ENCODE data around the gene SLC2A11. TPM values are rescaled to one million over a fixed set of nuclear protein-coding genes. Genes with fewer than 3 reads are reported as not detected.

Gene SLC2A11
- total and polyA plus RNA-seq, 4 donors = 3.4 to 9.0 (median 4.3) TPM

DNA sequence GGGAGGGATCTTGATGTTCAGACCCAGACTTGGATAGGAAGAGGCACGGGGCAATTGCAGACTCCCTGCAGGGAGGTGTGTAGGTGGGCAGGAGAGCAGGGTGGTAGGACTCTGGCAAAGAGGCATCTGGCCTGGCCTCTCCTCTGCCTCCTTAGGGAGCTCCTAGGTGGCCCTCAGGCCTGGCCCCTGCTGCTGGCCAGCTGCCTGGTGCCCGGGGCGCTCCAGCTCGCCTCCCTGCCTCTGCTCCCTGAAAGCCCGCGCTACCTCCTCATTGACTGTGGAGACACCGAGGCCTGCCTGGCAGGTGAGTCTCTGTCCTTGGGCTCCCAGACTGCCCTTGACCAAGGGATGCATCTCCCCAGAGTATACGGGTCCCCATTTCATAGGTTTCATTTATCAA is 19.9 kb downstream of the SLC2A11 start:
- no peak for TF ChIP-seq NR2F2 (IDR thresholded peaks at IDR 0.05)
- no peak for TF ChIP-seq SP1 (IDR thresholded peaks at IDR 0.05)
- TF ChIP-seq TAF1 (conservative IDR thresholded peaks at IDR 0.05) = no peak
- TF ChIP-seq, protein P1, sequence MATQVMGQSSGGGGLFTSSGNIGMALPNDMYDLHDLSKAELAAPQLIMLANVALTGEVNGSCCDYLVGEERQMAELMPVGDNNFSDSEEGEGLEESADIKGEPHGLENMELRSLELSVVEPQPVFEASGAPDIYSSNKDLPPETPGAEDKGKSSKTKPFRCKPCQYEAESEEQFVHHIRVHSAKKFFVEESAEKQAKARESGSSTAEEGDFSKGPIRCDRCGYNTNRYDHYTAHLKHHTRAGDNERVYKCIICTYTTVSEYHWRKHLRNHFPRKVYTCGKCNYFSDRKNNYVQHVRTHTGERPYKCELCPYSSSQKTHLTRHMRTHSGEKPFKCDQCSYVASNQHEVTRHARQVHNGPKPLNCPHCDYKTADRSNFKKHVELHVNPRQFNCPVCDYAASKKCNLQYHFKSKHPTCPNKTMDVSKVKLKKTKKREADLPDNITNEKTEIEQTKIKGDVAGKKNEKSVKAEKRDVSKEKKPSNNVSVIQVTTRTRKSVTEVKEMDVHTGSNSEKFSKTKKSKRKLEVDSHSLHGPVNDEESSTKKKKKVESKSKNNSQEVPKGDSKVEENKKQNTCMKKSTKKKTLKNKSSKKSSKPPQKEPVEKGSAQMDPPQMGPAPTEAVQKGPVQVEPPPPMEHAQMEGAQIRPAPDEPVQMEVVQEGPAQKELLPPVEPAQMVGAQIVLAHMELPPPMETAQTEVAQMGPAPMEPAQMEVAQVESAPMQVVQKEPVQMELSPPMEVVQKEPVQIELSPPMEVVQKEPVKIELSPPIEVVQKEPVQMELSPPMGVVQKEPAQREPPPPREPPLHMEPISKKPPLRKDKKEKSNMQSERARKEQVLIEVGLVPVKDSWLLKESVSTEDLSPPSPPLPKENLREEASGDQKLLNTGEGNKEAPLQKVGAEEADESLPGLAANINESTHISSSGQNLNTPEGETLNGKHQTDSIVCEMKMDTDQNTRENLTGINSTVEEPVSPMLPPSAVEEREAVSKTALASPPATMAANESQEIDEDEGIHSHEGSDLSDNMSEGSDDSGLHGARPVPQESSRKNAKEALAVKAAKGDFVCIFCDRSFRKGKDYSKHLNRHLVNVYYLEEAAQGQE (IDR thresholded peaks at IDR 0.05) = no peak
- no peak for TF ChIP-seq JUND (IDR thresholded peaks at IDR 0.05)
- TF ChIP-seq, protein P2, sequence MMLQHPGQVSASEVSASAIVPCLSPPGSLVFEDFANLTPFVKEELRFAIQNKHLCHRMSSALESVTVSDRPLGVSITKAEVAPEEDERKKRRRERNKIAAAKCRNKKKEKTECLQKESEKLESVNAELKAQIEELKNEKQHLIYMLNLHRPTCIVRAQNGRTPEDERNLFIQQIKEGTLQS (IDR thresholded peaks at IDR 0.05) = no peak
- TF ChIP-seq, protein P3, sequence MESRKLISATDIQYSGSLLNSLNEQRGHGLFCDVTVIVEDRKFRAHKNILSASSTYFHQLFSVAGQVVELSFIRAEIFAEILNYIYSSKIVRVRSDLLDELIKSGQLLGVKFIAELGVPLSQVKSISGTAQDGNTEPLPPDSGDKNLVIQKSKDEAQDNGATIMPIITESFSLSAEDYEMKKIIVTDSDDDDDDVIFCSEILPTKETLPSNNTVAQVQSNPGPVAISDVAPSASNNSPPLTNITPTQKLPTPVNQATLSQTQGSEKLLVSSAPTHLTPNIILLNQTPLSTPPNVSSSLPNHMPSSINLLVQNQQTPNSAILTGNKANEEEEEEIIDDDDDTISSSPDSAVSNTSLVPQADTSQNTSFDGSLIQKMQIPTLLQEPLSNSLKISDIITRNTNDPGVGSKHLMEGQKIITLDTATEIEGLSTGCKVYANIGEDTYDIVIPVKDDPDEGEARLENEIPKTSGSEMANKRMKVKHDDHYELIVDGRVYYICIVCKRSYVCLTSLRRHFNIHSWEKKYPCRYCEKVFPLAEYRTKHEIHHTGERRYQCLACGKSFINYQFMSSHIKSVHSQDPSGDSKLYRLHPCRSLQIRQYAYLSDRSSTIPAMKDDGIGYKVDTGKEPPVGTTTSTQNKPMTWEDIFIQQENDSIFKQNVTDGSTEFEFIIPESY (IDR thresholded peaks at IDR 0.05) = no peak
- TF ChIP-seq, protein P4, sequence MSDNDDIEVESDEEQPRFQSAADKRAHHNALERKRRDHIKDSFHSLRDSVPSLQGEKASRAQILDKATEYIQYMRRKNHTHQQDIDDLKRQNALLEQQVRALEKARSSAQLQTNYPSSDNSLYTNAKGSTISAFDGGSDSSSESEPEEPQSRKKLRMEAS (IDR thresholded peaks at IDR 0.05) = no peak
- TF ChIP-seq HNF4G (IDR thresholded peaks at IDR 0.05) = no peak
- TF ChIP-seq RAD21 (IDR thresholded peaks at IDR 0.05) = no peak
- no peak for TF ChIP-seq HNF4A (conservative IDR thresholded peaks at IDR 0.05)
- TF ChIP-seq, protein P5, sequence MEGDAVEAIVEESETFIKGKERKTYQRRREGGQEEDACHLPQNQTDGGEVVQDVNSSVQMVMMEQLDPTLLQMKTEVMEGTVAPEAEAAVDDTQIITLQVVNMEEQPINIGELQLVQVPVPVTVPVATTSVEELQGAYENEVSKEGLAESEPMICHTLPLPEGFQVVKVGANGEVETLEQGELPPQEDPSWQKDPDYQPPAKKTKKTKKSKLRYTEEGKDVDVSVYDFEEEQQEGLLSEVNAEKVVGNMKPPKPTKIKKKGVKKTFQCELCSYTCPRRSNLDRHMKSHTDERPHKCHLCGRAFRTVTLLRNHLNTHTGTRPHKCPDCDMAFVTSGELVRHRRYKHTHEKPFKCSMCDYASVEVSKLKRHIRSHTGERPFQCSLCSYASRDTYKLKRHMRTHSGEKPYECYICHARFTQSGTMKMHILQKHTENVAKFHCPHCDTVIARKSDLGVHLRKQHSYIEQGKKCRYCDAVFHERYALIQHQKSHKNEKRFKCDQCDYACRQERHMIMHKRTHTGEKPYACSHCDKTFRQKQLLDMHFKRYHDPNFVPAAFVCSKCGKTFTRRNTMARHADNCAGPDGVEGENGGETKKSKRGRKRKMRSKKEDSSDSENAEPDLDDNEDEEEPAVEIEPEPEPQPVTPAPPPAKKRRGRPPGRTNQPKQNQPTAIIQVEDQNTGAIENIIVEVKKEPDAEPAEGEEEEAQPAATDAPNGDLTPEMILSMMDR (IDR thresholded peaks at IDR 0.05; ENCODE audit: low read depth, low read length, missing input control) = no peak
- no peak for TF ChIP-seq EGR1 (IDR thresholded peaks at IDR 0.05; ENCODE audit: low read depth in 2 of 2)
- TF ChIP-seq FOXA1 (IDR thresholded peaks at IDR 0.05) = no peak
- TF ChIP-seq RXRA (IDR thresholded peaks at IDR 0.05) = no peak
- TF ChIP-seq YY1 (IDR thresholded peaks at IDR 0.05) = no peak
- no peak for TF ChIP-seq FOXA2 (IDR thresholded peaks at IDR 0.05)
- no peak for TF ChIP-seq GABPA (IDR thresholded peaks at IDR 0.05 in 1 of 2, conservative IDR thresholded peaks at IDR 0.05 in 1 of 2)
- Histone ChIP-seq H3K36me3 (ENCODE audit: control insufficient read depth in 4 of 4, insufficient read depth in 3 of 4, low read depth in 1 of 4, low read length in 3 of 4) (peaks cover 2 to 21% (median 9%) of the 10 kb centered on the region in 4 donors), H3K4me1 (ENCODE audit: control insufficient read depth in 4 of 4, insufficient read depth in 4 of 4, low read length in 3 of 4) (no peaks in the 10 kb centered on the region), H3K4me3 (ENCODE audit: low read depth in 1 of 3, low read length in 3 of 3) (no peak overlapping the region), H3K9ac (ENCODE audit: low read depth in 1 of 2, low read length in 2 of 2) (no peak overlapping the region), H3K27ac (ENCODE audit: low read depth in 1 of 2, low read length in 2 of 2) (no peak overlapping the region), H3K27me3 (ENCODE audit: control insufficient read depth in 4 of 4, insufficient read depth in 4 of 4, low read length in 3 of 4) (no peaks in the 10 kb centered on the region), H3K9me3 (ENCODE audit: control insufficient read depth in 4 of 4, low read length in 3 of 4) (no peaks in the 10 kb centered on the region)
- DNase-seq (ENCODE audit: low spot score) = no peak
- WGBS = 97% methylated on average over 8 of the region's 8 CpGs

Measured in liver (tissue), 9 donors.